Measurements from ENCODE around the gene VOPP1.

The VOPP1 gene

DNA sequence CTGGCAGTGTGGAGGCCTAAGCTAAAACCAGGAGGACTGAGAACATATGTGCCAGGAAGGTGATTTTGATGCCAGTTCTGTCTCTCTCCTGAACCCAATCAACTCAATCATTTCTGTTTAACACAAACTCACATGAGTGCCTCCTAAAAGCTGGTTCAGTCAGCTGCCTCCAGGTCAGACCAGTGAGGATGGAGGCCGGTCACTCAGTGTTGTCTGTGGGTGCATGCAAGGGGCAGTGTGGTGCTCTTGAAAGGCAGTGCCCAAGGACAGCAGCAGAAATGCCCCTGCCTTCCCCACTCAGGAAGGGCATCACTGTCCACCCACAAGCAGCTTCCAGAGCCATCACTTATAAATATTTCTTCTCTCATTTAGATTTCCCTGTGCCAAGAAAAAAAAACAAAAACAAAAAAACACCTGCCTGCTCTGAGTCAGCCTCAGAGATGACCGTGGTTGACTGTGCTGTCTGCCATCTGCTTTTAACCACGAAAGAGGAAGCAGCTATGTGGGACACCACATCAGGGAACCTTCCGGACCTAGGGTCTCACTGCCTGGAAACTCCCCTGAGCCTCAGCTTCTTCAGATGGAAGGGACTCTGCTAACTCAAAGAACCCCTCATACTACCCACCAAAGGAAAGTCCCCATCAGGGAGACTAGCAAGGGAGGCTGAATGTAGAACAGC lies 39.1 kb downstream of the VOPP1 start:
- in situ Hi-C loops (cut with MboI; ENCODE audit: low sequenced_read_pairs), result no loop called here

DNA sequence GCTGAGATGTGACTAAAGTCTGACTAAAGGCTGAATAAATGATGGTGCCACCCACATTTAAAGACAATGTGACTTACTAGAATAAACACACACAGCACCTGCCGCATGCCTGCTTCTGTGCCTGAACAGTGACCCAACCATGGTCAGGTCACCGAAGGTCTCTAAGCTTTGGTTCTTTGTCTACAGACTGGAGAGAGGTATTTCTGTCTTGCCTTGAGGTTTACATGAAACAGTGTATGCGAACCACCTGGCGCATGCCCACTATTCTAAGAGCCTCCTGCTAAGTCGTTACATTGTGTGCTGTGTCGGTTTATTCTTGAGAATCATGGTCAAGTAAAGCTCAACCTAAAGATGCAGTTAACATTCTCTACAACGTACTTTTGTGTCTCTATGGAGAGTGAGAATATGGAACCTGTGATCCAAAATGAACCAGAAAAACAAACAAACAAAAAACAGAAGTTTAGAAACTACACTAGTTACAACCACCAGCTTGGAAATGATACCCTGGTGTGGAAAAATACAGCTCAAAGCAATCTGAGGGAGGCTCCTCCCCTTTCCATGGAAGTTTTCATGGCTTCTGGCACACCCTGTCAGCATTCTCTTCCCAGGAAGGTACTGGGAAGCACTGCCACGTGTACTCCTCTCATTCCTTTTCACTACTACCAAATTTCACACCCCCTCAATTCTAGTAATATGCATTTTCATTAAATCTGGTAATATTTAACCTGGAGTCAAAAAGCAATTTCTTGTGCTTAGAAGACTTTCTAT lies 40.0 kb downstream of the VOPP1 start:
- in situ Hi-C loops (cut with MboI; ENCODE audit: low sequenced_read_pairs), result no loop called here

DNA sequence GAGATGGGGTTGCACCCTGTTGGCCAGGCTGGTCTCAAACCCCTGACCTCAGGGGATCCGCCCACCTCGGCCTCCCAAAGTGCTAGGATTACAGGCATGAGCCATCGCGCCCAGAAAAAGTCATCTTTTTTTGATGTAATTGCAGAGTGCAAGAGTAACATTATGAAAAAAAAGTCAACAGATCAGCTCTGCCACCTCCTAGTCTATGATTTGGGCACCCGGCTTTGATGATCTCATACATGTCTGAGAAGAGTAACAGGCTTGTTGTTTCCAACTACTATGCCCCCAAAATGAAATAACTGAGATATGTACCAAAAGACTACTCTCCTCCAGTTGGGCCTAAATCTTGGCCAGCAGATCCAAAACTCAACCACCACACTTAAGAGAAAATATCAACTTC lies 40.8 kb downstream of the VOPP1 start:
- in situ Hi-C loops (cut with MboI; ENCODE audit: low sequenced_read_pairs), result no loop called here

DNA sequence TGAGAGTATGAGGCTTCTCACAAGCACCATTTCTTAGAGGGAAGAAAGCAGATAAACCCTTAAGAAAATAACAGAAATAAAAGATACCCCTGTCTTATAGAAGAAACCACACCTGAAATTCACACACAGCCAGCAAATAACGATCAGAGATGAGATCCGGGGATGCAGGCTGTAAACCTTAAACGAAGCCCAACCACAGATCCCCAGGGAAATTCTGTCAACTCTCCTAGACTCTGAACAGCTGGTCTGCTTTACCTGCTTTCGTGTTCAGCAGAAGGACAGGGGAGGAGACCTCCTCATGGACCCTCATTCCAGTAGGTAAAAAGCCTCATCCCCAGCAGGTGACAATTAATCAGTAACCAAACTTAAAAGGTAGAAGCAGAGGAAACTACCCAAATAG lies 45.0 kb downstream of the VOPP1 start:
- in situ Hi-C loops (cut with MboI; ENCODE audit: low sequenced_read_pairs), result no loop called here

DNA sequence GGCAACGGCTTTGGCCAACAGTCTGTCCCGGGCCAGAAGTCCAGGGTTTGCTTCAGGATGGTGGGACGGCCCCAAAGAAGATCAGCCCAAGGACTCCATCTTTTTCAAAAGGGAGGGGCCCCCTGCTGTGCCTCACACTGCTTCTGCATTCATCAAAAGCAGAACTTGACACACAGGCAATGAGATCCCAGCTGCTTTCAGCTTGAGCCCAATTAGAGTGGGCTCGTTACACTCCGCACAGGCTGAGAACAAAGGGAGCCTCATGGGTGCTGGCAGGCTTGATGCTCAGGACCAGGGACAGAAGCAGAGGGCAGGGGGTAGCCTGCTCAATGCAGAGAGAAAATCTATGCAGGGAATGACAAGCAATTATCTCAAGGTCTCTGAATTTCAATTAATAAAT lies 45.5 kb downstream of the VOPP1 start:
- in situ Hi-C loops (cut with MboI; ENCODE audit: low sequenced_read_pairs), result no loop called here

DNA sequence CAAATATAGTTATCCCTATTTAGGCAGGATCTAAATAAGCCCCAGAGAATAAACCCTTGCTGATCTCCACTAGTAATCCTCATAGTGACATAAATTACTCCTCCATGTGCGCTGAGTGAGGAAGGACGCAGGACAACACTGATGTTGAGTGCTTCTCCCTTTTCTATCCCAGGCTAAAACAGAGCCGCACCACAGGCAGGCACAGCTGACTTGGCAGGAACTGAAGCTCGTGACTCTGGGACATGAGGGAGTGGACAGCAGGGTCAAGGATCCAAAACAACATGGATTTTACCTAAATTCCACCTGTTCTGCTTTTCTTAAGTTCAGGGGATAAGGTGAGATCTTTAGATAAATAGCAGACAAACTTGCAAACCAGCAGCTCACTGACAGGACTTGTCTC lies 46.0 kb downstream of the VOPP1 start:
- in situ Hi-C loops (cut with MboI; ENCODE audit: low sequenced_read_pairs), result no loop called here

DNA sequence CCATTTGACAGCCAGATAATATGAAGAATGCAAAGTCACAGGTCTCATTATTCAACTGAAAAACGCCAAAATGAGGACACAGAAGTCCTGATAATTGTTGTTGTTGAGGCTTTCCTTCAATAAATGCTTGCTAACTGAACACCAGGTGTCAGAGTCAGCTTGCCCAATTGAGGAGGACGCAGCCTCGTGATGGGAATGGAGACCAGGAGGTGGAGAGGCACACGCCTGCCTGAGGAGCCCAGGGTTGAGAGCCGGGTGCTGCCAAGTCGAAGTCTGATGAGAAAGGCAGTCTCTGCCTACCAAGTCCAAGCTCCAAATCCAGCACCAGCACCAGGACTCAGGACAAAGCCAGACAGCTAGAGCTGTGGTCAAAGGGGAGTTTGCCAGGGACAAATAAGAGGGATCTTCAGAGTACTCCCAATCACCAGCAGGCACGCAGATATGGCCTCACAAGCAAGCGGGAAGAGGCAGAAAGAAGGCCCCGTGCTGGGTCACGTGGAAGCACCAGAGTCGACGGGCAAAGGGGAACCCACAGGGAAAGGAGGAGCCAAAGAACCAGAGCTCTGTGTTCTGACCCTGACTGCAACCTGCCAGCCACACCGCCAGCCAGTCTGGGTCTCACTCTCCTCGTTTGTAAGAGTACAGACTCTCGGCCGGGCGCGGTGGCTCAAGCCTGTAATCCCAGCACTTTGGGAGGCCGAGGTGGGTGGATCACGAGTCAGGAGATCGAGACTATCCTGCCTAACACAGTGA lies 47.6 kb downstream of the VOPP1 start:
- in situ Hi-C loops (cut with MboI; ENCODE audit: low sequenced_read_pairs), result no loop called here

DNA sequence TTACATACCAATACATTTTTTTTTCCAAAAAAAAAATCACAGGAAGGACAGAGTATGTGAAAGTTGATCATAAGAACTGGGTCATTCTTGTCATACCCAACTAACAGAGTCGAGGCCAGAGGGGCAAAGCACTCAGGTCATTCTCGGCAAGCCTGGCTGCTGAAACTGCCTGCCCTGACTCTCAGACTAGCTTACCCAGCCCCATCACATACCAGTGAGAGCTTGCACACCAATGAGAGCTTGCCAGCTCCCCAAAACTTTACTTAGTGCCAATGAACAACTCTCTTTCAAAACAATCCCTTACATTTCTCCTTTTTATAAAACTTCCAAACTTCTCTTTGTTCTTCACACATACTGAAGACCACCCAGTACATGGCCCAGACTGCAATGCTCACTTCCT lies 48.9 kb downstream of the VOPP1 start:
- in situ Hi-C loops (cut with MboI; ENCODE audit: low sequenced_read_pairs), result no loop called here

DNA sequence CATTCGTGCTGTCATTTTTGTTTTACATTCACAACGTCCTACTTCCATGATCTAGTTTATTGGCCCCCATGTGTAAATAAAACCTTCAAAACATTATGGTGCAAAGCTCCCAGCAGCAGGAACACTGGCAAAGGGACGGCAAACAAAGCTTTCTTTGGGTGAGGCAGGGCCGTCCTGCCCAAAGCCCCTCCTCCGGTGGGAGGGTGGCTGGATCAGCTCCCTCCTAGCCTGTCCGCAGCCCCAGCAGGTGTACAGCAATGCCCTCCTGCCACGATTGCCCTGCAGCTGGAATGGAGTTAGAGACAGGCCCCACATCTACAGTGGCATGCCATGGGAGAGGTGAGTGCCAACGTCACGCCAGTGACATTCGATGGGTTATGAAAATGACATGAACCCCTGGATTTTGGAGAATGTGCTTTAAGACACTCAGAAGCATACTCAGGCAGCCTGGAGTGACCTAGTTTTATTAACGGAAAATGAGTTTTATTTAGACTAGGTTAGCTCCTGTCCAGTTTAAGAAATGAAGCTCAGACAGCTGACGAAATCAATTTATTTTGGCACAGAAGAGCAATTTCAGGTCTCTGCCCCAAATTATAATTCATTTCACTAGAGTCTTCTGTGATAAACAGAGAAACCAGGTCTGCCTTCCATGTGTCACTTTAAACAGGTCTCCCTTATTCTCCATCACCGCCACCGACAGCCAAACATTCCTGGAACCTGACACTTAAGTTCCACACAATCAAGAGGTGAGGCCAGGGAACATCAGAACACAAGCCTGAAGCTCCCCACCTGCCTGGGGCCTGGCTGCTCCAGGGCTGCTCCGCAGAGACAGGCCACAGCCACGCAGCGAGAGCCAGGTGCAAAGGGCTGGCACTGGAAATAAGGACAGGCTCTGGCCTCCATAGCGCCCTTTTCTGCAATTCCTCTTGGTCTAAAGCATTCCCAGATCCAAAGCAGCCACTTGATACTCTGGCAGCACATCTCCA lies 50.1 kb downstream of the VOPP1 start:
- in situ Hi-C loops (cut with MboI; ENCODE audit: low sequenced_read_pairs), result no loop called here

DNA sequence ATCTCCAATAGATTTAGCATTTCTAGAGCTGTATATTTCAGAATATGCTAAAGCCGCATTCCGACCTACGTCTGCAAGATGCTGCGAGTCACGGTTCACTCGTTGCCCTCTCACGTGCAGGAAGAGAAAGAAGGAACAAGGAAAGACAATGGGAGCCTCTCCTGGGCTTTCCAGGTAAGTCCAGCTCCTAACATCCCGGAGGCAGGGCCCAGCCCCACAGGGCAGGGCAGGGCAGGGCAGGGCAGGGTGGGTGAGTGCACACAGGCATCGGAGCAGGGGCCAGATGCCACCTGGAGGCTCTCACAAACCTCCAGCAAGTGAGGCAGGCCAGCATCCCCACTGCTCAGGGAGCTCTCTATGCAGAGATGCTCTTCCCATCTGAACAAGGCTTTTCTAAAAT lies 50.8 kb downstream of the VOPP1 start:
- in situ Hi-C loops (cut with MboI; ENCODE audit: low sequenced_read_pairs), result no loop called here

DNA sequence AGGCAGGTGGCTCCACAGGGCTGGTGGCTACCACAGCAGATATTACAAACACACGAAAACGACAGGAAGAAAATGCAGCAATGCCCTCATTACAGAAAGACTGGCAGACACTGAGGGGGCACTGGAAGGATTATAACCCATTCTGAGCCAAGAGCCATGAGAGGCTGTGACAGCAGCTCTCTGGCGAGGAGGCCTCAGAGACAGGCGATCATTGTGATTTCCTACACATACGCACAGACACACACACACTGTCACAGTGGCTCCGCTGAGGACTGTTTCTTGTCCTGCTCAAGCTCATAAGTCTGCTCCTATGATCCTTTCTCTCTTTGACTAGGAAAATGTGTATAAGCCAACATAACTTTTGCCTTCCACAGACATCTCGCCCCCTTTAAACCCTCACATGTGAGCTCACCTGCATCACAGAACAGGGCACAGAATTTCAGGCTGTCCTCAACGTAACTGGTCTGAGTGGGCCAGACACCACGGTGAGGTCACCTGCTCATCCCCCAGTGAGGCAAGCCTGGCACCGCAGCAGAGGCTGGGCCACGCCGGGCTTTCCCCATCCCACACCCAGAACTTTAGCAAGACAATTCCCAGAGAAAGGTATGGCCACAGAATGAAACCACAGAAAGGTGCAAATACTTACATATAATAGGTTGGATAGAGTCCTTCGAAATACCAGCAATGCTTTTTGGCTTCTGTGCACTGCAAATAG lies 51.7 kb downstream of the VOPP1 start:
- in situ Hi-C loops (cut with MboI; ENCODE audit: low sequenced_read_pairs), result no loop called here

DNA sequence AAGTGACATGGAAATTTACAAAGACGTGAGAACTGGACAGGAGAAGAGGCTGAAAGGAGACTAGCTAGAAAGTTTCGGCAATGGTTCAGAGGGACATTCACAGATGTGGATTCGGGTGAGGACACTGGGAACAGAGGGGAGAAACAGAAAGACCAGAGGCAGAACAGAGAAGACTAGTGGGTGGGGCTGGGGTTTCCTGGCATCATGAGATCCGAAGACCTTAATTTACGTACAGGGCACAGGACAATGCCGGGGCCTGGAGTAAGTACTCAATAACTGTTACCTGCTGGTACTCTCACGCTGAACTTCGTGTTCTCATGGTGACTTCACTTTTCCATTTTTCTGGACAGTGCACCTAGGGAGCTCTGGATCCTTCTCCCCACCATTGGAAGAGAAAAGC lies 53.5 kb downstream of the VOPP1 start:
- in situ Hi-C loops (cut with MboI; ENCODE audit: low sequenced_read_pairs), result no loop called here

DNA sequence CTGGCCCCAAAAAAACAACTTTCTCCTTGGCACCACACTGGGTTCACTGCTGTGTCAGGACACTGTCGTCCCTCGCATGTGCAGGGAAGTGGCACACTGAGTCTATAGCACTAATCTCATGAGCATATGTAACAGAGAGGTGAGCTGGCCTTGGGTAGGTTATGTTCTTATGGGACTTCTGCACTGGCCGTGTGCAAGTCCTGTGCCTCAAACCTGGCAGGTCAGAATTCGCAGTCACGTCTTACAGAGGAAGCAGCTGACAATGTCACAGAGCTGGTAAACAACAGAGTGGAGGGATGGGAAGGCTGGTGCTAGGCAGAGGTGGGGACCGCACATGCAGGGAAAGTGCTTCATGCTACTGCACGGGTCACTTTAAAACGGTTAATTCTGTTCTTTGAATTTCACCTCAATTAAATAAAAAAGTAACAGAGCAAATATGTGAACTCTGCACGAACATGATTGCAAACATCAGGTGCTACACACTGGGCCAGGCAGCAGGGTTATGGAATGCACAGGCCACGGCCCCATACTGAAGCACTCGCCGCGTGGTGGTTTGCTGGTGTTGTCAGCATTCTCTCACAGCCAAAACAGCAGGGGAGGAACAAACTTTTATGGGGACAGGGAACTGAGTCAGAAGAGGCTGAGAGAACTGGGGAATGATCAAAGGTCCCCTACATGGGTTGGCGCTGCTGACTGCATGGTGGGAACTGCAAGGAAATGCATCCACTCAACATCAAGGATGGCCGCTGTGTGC lies 54.2 kb downstream of the VOPP1 start:
- in situ Hi-C loops (cut with MboI; ENCODE audit: low sequenced_read_pairs), result no loop called here

DNA sequence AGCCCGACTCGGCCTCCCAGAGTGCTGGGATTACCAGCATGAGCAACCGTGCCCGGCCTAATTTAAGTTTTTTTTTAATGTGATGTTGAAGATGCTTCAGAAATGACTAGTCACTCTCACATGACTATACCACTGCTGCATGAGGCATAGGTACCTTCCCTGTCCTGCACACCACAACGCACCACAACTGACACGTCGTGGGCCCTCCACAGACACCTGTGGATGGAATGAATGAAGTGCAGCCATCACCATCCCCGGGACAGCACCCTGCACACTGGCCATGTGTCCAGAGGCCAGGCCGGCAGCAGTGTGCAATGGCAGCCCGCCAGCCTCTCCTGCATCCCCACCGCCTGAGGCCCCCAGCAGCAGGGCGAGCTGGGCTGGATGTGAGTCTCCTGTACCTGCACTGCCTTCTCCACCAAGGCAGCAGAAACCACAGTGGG lies 55.1 kb downstream of the VOPP1 start:
- in situ Hi-C loops (cut with MboI; ENCODE audit: low sequenced_read_pairs), result no loop called here

DNA sequence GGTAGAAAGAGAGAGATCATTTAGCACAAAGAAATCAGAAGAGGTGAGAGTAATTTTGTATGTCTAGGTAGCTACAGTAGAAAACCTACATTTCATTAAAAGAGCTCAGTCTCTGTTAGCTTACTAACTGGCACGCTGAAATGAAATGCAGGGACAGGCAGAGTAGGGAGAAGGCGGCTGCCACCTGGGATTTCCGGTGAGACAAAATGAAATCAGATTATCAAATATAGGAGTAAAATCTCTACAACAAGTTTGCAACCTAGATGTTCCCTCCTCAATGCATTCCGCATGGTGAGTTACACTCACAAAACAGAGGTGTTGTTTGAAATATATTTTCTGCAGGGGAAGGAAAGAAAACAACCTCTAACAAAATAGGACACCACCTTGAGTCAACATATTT lies 55.9 kb downstream of the VOPP1 start:
- in situ Hi-C loops (cut with MboI; ENCODE audit: low sequenced_read_pairs), result no loop called here

DNA sequence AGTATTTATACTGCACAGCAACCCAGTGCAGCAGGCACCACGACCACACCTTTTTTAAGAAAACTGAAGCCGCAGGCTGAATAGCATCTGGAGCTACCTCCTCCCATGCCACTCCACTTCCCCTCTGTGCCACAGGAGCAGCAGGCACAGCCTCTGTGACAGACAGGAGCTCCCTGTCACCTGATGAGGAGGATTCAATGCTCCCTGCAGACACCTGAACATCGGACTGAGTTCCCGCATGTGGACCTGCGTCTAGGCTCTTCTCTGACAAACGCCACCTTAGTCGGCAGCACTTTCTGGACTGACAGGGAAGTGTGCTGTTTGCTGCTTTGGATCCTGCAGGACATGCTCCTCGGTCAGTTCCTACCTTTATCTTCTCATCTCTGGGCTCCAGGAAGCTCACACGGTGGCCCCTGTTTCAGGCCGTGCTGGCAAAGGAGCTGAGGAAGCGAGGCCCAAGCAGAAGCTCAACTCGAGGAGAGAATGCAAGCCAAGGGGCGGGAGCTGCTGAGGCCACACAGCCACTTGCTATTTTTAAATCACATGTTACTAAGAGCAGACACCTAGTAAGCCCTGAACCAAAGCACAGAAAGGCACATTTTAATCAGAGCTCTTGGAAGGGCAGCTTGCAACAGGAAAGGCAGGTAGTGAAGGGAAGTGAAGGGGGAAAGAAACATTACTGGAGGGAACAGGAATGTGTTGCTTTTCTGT lies 56.6 kb downstream of the VOPP1 start:
- in situ Hi-C loops (cut with MboI; ENCODE audit: low sequenced_read_pairs), result no loop called here

DNA sequence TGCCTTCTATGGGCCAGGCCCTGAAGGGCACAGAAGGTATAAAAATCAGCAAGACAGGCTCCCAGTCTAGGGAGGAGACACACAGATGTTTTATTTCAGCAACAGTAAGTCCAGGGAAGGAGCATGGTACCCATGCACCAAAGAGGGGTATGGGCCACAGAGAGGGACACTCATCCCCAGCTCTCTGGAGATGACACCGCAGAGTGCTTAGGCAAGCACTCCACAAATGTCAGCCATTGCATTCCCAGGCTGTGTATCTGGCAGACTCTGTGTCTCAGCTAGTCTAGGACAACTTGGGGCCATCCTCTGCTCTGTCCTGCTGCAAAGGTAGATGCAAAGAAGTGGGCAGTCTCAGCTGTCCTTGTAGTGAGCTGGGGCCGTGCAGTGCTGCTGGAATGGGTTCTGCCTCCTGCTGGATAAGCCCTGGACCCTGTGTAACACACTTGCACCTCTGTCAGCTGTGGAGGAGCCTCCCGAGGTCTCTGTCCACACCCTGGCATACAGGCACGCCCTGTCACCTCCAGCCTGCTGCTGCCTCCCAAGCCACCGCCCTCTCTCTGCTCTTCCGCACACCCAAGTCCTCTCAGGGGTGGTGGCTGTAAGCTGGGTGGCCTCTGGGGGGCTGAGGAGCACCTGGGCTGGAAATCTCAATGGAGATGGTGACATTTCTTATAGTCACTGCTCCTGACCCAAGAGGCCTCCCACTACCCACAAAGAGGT lies 57.6 kb downstream of the VOPP1 start:
- in situ Hi-C loops (cut with MboI; ENCODE audit: low sequenced_read_pairs), result no loop called here

DNA sequence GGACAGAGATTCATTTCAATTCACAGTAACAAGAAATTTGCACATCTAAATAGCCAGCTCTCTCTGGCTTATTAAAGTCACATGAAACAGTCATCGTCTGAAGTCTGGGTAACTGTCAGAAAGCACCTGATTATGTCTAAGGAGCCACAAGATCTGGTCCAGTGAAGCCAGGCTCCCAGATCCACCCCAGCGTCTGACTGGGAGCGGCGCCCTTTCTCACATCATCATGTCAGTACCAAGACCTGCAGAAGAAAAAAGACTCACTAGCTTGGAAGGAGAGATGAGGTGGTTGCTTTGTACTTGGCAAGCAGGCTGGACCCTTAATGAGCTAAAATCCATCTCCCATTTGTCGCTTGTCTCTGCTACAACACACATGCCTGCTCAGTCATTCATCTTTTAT lies 58.4 kb downstream of the VOPP1 start:
- in situ Hi-C loops (cut with MboI; ENCODE audit: low sequenced_read_pairs), result no loop called here

Data from hTERT RPE-1 (cell line).